ENCODE results near the gene COL4A2.

Gene COL4A2

GRCh38 chr13:110498327-110498726 is 191.2 kb downstream of the COL4A2 start:
- Mint-ChIP-seq H3K9me3 (no peaks in the 10 kb centered on the region), H3K4me1 (no peaks in the 10 kb centered on the region), H3K36me3 (no peaks in the 10 kb centered on the region), H3K4me3 (no peak overlapping the region), H3K27ac (no peak overlapping the region)
- no peak for ATAC-seq
- DNase-seq (ENCODE audit: low spot score in 2 of 2), result no peak

- DNase-seq (ENCODE audit: low spot score in 2 of 2) (no peak), ATAC-seq (no peak)
- Mint-ChIP-seq H3K4me3 (no peak overlapping the region), H3K4me1 (no peaks in the 10 kb centered on the region), H3K9me3 (no peaks in the 10 kb centered on the region), H3K27ac (no peak overlapping the region), H3K36me3 (no peaks in the 10 kb centered on the region)
Measured at GRCh38 chr13:110498765-110499164, 191.7 kb downstream of the COL4A2 start.

GRCh38 chr13:110499621-110500281 is 192.7 kb downstream of the COL4A2 start:
- DNase-seq (ENCODE audit: low spot score in 2 of 2) (no peak), ATAC-seq (no peak)
- Mint-ChIP-seq H3K36me3 (no peaks in the 10 kb centered on the region), H3K4me3 (no peak overlapping the region), H3K4me1 (no peaks in the 10 kb centered on the region), H3K27ac (no peak overlapping the region), H3K9me3 (no peaks in the 10 kb centered on the region)

- no peak overlapping the region for H3K27ac Mint-ChIP-seq
- no peak overlapping the region for H3K4me3 Mint-ChIP-seq
- no peaks in the 10 kb centered on the region for H3K9me3 Mint-ChIP-seq
Measured at GRCh38 chr13:110500341-110500740, 193.3 kb downstream of the COL4A2 start.

DNA sequence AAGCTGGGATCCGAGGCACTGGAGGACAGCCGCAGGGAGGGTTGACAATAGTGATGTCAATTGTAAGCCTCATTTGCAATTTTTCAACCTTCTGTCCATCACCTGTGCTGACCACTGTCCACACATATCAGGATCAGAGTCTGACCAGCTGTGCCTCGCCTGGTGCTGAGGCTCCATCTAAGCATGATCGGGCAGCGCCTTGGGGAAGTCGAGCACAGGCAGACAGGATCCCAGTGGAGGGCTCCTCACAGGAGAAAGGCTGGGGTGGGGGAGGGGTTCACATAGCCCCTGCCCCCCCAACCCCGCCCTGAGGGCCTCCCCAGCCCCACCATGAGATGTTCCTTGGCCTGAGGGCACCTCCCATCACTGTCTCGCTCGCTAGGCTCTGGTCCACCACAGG is 194.1 kb downstream of the COL4A2 start:
- ATAC-seq, result no peak
- Mint-ChIP-seq H3K36me3 (no peaks in the 10 kb centered on the region), H3K27ac (no peak overlapping the region)

More at GRCh38 chr13:110500341-110500740, 193.3 kb downstream of the COL4A2 start:
- Mint-ChIP-seq H3K36me3 (no peaks in the 10 kb centered on the region), H3K4me1 (no peaks in the 10 kb centered on the region)
- no peak for DNase-seq (ENCODE audit: low spot score in 2 of 2)
- ATAC-seq, result no peak

DNA sequence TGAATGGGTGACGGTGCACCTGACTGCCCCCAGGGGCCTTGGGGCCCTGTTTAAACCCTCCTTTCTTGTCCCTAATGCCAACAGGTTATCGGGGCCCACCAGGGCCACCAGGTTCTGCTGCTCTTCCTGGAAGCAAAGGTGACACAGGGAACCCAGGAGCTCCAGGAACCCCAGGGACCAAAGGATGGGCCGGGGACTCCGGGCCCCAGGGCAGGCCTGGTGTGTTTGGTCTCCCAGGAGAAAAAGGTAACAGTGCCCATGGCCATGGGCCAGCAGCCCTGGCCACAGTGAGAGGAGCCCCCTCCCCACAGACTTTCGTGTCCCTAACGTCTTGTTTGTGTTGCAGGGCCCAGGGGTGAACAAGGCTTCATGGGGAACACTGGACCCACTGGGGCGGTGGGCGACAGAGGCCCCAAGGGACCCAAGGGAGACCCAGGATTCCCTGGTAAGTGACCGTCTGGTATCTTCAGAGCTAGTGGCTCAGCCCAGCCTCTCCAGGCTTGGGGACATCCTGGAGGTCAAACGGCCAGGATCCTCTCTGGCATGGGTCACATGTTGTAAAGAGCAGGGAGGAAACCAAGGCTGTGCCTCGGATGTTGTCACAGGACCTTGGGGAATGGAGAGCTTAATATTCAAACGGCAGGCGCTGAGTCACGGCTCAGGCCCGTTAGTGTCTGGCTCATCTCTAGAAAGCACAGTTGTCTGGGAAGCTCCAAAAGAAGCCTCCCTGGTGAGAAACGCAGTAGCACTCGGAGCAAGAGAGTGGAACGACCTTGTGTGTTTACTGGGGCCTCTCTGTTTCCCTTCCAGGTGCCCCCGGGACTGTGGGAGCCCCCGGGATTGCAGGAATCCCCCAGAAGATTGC is 196.2 kb downstream of the COL4A2 start:
- H3K27ac Mint-ChIP-seq, result no peak overlapping the region
- no peaks in the 10 kb centered on the region for H3K36me3 Mint-ChIP-seq
- no peaks in the 10 kb centered on the region for H3K4me1 Mint-ChIP-seq
- DNase-seq (ENCODE audit: low spot score in 2 of 2), result no peak
- no peaks in the 10 kb centered on the region for H3K9me3 Mint-ChIP-seq
- no peak overlapping the region for H3K4me3 Mint-ChIP-seq
- ATAC-seq, result no peak

More for the DNA sequence above, 194.1 kb downstream of the COL4A2 start:
- Mint-ChIP-seq H3K9me3 (no peaks in the 10 kb centered on the region), H3K4me3 (no peak overlapping the region), H3K4me1 (no peaks in the 10 kb centered on the region)
- DNase-seq (ENCODE audit: low spot score in 2 of 2), result no peak

DNA sequence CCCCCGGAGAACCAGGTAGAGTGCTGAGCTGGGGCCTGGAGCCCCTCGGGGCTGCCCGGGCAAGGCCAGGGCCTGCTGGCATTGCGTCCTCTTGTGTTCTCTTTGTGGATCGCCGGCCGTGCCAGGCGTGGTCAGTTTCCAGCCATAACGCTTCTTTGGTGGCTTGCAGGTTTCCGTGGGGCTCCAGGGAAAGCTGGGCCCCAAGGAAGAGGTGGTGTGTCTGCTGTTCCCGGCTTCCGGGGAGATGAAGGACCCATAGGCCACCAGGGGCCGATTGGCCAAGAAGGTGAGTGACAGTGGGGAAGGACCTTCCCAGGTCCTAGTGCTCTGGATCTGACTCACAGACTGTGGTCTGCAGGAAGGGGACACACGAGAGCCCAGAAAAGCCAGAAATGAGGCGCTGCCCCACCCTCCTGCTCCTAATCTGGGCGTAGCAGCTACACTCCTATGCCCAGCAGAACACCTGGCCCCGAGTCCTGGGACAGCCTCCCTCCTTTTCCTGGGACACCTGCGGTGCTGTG is 197.0 kb downstream of the COL4A2 start:
- no peak for DNase-seq (ENCODE audit: low spot score in 2 of 2)
- Mint-ChIP-seq H3K27ac (no peak overlapping the region), H3K36me3 (no peaks in the 10 kb centered on the region), H3K4me1 (no peaks in the 10 kb centered on the region), H3K4me3 (no peak overlapping the region), H3K9me3 (no peaks in the 10 kb centered on the region)
- no peak for ATAC-seq

DNA sequence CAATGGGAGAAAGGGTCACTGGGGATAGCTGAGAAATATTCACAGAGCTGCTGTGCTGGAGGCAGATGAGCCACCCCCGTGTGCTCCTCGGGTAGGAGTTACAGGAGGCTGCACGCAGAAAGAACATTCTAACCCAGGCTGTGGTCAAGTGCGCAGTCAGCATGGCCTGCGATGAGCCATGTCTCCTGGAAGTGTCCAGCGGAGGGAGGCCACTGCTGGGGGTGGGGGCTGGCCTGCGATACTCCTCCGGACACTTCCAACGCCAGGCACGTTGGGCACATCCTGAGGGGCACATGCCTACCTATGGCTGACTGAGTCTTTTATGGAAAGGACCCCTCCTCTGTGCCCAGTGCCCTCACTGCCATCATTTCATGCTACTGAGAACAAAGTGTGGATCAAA is 198.5 kb downstream of the COL4A2 start:
- DNase-seq (ENCODE audit: low spot score in 2 of 2) (no peak), ATAC-seq (no peak)
- no peaks in the 10 kb centered on the region for H3K4me1 Mint-ChIP-seq
- H3K27ac Mint-ChIP-seq, result no peak overlapping the region
- H3K36me3 Mint-ChIP-seq, result no peaks in the 10 kb centered on the region
- H3K4me3 Mint-ChIP-seq, result no peak overlapping the region
- no peaks in the 10 kb centered on the region for H3K9me3 Mint-ChIP-seq

DNA sequence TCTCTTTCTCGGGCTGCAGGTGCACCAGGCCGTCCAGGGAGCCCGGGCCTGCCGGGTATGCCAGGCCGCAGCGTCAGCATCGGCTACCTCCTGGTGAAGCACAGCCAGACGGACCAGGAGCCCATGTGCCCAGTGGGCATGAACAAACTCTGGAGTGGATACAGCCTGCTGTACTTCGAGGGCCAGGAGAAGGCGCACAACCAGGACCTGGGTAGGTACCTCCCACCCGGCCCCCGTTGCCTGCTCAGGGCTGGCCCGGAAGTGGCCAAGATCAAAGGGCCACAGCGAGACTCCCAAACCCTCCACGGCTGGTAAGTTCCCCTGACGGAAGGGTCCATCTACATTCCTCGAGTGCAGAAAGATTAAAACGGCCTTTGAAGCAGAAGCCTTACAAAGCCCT is 199.3 kb downstream of the COL4A2 start:
- Mint-ChIP-seq H3K36me3 (no peaks in the 10 kb centered on the region), H3K9me3 (no peaks in the 10 kb centered on the region), H3K27ac (no peak overlapping the region), H3K4me3 (no peak overlapping the region), H3K4me1 (no peaks in the 10 kb centered on the region)
- no peak for ATAC-seq
- DNase-seq (ENCODE audit: low spot score in 2 of 2), result no peak

GRCh38 chr13:110506859-110507566 is 199.9 kb downstream of the COL4A2 start:
- H3K4me1 Mint-ChIP-seq, result no peaks in the 10 kb centered on the region
- no peaks in the 10 kb centered on the region for H3K36me3 Mint-ChIP-seq
- DNase-seq (ENCODE audit: low spot score in 2 of 2) (no peak), ATAC-seq (no peak)
- H3K4me3 Mint-ChIP-seq, result no peak overlapping the region
- H3K9me3 Mint-ChIP-seq, result no peaks in the 10 kb centered on the region
- no peak overlapping the region for H3K27ac Mint-ChIP-seq

DNA sequence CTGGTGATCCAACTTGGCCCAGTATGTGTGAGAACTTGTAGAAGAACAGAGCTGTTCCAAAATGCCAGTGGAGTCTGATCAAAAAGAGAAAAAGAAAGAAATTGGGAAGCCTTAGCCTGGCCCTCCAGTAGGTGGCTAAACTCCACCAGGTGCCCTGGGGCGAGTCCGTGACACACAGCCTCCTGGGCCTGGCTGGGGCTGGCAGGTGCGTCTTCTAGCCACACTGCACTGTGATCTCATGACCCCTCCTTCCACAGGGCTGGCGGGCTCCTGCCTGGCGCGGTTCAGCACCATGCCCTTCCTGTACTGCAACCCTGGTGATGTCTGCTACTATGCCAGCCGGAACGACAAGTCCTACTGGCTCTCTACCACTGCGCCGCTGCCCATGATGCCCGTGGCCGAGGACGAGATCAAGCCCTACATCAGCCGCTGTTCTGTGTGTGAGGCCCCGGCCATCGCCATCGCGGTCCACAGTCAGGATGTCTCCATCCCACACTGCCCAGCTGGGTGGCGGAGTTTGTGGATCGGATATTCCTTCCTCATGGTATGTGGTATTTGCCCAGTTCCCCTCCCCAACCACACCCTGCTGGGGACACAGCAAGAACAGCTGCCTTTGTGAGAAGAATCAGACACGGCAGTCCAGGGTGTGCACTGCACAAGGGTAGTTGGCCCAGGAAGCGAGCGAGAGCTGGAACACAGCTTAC is 200.7 kb downstream of the COL4A2 start:
- H3K36me3 Mint-ChIP-seq, result no peaks in the 10 kb centered on the region
- no peak overlapping the region for H3K27ac Mint-ChIP-seq
- H3K9me3 Mint-ChIP-seq, result no peaks in the 10 kb centered on the region
- ATAC-seq (peak; percentile 16), DNase-seq (ENCODE audit: low spot score in 2 of 2) (no peak)
- H3K4me1 Mint-ChIP-seq, result no peaks in the 10 kb centered on the region
- H3K4me3 Mint-ChIP-seq, result no peak overlapping the region

GRCh38 chr13:110509478-110509926 is 202.4 kb downstream of the COL4A2 start:
- no peaks in the 10 kb centered on the region for H3K4me1 Mint-ChIP-seq
- H3K9me3 Mint-ChIP-seq, result no peaks in the 10 kb centered on the region
- H3K36me3 Mint-ChIP-seq, result no peaks in the 10 kb centered on the region
- no peak overlapping the region for H3K4me3 Mint-ChIP-seq
- ATAC-seq (peak; percentile 20), DNase-seq (ENCODE audit: low spot score in 2 of 2) (no peak)
- H3K27ac Mint-ChIP-seq, result no peak overlapping the region

GRCh38 chr13:110509971-110510786 is 203.1 kb downstream of the COL4A2 start:
- H3K36me3 Mint-ChIP-seq, result no peaks in the 10 kb centered on the region
- peak; percentile 25 for ATAC-seq
- H3K4me1 Mint-ChIP-seq, result peaks cover 4% of the 10 kb centered on the region
- no peaks in the 10 kb centered on the region for H3K9me3 Mint-ChIP-seq
- no peak overlapping the region for H3K27ac Mint-ChIP-seq
- no peak for DNase-seq (ENCODE audit: low spot score in 2 of 2)
- no peak overlapping the region for H3K4me3 Mint-ChIP-seq

DNA sequence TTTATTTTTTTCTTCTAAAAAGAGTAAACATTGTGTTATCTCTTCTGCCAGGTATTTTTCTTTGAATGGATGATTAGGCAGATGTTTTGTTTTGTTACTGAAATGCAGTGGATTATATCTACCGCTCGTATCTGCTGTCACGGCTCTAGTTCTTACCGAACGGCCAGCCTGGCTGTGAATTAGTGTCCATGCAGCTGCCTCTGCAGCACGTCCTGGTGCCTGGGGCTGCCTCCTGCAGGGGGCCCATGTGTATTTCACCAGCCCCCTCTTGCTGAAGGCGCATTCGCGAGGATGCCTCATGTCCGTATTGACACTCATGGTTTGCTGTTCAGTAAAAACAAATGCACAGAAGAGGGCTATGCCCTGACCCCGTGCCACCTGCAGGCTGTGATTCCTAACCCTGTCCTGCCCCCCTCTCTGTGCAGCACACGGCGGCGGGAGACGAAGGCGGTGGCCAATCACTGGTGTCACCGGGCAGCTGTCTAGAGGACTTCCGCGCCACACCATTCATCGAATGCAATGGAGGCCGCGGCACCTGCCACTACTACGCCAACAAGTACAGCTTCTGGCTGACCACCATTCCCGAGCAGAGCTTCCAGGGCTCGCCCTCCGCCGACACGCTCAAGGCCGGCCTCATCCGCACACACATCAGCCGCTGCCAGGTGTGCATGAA is 204.6 kb downstream of the COL4A2 start:
- H3K9me3 Mint-ChIP-seq, result no peaks in the 10 kb centered on the region
- DNase-seq (ENCODE audit: low spot score in 2 of 2) (no peak), ATAC-seq (no peak)
- H3K4me1 Mint-ChIP-seq, result peaks cover 7% of the 10 kb centered on the region
- H3K27ac Mint-ChIP-seq, result no peak overlapping the region
- H3K4me3 Mint-ChIP-seq, result no peak overlapping the region
- no peaks in the 10 kb centered on the region for H3K36me3 Mint-ChIP-seq

All from stimulated activated effector memory CD8-positive, alpha-beta T cell treated with anti-CD3 and anti-CD28 coated beads, Interleukin-12 subunit alpha, Interleukin-12 subunit beta, amount 100 ng/mL, for 72 hours (primary cell).